ENCODE results near the gene YJEFN3. TPM values are rescaled to one million over a fixed set of nuclear protein-coding genes. Genes with fewer than 3 reads are reported as not detected.

The YJEFN3 gene
- polyA plus RNA-seq, 12 donors, result 2.9 to 14.4 (median 6.6) TPM; not detected in 1

DNA sequence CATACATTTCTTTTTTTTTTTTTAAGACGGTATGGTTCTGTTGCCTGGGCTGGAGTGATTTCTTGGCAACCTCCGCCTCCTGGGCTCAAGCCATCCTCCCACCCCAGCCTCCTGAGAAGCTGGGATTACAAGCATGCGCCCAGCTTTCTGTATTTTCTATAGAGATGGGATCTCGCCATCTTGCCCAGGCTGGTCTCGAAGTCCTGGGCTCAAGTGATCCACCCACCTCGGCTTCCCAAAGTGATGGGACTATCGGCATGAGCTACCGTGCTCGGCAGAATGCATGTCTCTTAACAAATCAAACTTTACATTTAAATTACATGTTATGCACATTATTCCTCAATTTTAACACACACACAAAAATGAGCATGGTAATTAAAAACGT, 11.5 kb upstream of the YJEFN3 start:
- no peak for DNase-seq

DNA sequence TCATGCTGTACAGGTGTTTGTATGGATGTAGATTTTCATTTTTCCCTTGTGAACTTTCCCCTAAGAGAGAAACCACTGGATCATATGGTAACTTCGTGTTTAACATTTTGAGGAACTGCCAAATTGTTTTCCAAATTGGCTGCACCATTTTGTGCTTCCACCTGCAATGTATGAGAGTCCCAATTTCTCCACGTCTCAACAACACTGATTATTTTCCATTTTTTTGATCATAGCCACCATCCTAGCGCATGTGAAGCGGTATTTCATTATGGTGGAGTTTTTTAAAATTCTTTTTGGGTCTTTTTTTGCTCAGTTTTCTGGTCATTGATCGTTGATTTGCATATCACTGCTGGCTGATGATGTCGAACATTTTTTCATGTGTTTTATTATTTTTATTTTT, 7.7 kb upstream of the YJEFN3 start:
- no peak for DNase-seq

DNA sequence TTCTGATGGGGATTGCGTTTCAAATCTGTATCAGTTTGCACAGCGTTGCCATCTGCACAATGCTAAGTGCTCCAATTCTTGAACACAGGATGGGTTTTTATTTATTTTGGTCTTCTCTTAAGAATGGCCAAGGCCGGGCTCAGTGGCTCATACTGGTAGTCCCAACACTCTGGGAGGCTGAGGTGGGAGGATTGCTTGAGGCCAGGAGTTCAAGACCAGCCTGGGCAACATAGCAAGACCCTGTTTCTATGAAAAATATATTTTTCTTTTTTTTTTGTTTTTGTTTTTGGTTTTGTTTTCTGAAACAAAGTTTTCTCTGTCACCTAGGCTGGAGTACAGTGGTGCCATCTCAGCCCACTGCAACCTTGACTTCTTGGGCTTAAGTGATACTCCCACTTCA, 5.5 kb upstream of the YJEFN3 start:
- DNase-seq, result no peak

DNA sequence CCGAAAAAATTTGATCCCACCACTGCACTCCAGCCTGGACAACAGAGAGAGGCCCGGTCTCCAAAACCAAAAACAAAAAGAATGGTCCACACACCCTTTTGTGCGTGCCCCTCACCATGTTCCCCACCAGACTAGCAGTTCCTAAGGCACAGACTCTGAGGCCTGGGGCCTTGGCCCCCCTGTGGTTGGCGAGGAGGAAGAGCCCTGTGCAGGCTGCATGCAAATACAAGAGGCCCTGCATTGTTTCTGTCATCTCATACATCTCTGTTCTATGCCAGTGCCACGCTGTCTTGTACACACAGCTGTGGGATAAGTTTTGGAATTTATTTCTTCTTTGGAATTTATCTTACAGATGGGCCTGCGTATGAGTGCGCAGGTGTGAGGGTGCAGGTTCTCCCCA, 4.7 kb upstream of the YJEFN3 start:
- no peak for DNase-seq

DNA sequence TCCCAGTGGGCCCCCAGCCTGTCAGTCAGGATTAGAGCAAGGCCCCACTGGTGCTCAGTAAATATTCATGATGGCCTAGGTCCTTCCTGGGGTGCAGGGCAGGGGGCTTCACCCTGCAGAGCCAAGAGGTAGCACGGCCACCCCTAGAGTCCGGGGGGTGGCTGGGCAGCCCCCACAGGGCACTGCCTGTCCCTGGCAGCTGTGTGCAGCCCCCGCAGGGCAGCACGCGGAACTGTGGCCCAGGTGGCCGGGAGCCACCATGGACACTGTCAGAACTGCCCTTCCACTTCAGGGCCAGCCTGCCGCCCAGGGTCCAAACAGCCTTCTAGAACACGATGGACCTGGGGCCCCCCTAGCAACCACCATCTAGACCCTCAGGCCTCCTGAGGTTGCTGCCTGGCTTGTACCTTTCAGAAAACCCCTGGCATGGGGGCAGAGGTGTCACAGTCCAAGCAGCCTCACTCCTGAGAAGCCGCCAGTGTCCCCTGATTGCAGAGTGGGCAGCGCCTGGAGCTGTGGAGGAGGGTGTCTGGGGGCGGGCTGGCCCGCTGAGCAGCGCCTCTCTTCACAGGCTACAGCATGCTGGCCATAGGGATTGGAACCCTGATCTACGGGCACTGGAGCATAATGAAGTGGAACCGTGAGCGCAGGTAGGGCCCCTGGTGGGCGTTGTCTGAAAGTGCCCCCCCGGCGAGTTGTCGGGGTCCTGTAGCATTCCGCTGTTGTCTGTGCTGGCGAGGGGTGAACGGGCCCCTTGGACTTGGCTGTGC, 2.9 kb upstream of the YJEFN3 start:
- no peak for DNase-seq

DNA sequence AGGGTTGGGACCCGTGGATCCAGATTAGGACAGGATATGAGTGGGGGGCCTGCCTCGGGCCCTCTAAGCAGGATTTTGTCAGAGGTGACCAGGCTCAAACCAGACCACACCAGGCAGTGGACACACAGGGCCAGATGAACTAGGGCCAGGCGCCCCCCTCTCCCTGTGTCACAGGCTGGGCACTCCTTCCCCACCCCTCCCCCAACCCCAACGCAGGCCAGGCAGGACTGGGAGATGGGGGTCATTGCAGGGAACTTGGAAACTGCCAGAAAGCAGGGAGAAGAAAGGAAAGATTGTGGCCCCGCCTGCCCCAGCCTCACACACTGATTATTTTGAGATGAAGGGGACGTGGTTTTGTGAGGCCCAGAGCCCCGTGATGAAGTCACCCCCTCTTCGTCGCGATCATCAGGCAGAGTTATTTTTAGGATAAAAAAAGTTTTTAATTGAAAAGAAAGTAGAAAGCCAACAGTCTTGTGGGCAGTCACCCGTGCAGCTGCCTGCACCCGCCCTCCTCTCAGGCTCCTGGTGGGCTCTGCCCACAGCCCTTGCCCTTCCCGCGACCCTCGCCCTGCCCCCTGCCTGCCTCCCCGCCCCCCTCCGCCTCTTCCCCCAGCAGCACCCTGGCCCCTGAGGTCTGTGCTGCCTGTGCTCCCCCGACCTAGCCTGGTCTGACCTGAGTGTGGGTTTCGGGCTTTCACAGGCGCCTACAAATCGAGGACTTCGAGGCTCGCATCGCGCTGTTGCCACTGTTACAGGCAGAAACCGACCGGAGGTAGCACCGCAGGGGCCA, 1.9 kb upstream of the YJEFN3 start:
- DNase-seq, result no peak

DNA sequence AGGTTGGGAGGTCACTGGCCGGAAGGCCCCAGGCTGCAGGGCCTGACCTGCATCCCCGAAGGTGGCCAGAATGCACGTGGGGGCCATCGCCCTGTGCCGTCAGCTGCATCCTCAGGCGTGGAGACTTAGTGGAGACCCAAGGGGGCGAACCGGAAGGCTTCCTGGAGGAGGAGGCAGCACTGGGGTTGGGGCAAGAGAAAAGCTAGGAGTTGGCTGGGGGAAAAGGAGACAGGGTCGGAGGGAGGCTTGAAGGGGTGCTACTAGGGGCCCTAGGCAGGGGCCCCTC, 1.4 kb upstream of the YJEFN3 start:
- no peak for DNase-seq

DNA sequence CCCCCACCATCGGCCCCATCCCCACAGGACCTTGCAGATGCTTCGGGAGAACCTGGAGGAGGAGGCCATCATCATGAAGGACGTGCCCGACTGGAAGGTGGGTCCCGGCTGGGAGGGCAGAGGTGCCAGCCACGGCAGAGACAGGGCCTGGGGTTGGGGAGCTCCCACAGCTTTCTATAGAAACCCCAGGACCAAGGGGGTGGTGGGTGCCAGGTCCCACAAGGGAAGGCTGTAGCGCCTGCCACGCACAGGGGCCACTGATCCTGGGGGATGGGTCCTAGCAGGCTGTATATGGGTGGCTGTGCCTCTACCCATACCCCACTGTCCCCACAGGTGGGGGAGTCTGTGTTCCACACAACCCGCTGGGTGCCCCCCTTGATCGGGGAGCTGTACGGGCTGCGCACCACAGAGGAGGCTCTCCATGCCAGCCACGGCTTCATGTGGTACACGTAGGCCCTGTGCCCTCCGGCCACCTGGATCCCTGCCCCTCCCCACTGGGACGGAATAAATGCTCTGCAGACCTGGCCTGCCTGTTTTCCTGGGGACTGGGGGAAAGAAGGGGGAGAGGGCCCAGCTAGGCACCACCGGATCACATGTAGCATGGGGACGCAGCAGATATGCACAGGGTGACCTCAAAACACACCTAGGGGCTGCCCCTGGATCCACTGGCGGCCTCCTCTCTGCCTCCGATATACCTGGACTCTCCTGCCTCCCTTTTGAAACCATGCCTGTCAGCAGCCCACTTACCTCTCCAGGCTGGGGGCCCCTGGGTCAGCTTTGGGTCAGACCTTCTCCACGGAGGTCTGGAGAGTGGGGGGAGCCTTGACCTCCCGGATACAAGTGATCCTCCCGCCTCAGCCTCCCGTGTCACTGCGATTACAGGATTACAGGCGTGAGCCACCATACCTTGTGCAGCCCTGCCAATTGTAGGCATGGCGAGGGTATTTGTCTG, 761 bp upstream of the YJEFN3 start:
- DNase-seq, result no peak

DNA sequence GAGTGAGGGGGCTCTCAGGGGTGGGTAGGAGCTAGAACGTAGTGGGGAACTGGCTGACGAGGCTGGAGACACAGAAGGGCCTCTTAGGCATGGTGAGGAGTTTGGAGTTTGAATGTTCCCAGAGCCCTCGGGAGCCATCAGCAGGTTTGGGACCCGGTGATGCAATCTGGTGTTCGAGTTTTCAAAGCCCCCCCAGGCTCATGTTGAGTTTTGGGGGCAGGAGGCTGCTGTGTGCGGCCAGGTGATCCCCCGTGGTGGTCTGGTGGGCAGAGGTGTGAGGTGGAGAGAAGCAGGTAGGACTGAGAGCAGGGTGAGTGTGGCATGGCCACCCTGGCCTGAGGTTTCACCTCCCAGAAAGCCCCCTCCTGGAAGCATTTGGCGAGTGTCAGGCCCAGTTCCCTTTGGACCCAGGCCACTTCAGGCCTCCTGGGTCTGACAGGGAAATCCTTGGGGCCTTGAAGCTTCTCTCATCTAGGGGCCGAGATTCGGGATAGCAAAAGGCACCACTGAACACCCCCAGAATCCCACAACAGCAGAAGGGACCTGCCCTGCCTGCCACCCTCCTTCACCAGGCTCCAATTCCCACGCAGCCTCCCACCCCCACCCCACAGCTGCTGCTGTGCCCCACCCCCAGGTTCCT, 1.2 kb downstream of the YJEFN3 start:
- no peak for DNase-seq

DNA sequence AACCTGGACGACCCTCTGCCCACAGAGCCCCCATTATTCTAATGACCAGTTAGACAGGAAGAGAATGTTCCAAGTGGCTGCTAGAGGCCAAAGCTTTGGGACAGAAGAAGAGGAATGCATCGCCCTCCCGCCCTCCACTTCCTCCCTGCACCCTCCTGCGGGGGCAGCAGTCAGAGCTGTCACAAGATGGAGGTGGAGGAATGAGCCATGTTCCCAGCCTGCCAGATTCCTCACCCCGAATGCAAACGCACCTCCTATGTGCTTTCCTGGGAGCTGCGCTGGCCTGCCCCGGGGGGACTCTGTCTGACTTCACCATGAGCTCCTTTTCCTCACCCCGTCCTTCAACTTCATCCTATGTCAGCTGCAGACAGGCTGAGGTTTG, 1.7 kb downstream of the YJEFN3 start:
- DNase-seq, result no peak

DNA sequence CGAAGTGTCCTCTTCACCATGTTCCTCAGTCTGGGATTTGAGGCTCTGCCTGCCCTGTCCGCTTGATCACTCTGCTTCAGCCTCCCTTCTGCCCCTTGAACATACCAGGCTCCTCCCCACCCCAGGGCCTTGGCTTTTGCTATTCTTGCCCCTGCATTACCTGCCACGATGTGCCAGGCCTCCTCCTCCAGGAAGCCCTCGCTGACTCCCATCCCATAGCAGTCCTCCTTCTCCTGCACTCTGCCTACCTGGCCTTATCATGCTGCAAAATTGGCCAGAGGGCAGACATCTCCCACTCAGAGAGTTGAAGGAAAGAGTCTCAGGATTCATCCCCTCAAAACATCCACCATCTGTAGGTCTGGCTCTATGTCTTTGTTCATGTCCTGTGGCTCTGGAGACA, 2.2 kb downstream of the YJEFN3 start:
- no peak for DNase-seq

DNA sequence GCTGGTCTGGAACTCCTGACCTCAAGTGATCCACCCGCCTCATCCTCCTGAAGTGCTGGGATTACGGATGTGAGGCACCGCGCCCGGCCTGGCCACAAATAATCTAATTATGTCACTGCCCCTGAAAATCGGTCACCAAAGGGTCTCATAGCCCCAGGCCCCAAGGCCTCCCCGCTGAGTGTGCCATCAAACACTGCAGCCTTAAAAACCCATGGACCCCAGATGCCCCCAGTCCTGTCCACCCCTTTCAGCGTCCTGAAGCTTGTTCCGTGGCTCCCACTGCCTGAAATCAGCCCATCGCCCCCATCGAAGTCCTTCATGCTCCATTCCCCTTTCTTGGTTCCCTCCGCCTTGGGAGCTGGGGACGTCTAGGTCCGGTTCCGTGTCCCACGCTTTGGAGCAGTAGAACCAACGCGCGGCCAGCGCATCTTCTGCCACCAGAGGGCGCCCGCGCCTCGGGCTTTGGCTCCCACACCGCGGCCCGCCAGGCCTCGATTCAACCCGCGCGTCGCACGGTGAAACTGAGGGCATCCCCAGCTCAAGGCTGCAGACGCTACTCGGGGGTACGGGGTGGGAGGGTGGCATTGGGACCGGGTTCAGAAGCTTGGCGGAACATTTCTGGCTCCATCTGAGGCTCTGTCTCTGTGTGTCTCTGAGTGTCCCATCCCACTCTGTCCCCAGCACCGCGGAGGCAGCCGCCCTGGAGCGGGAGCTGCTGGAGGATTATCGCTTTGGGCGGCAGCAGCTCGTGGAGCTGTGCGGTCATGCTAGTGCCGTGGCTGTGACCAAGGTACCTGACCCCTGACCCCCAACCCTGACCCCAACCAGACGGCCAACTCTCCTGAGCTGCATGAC, 3.5 kb downstream of the YJEFN3 start:
- DNase-seq, result peak; percentile 82

DNA sequence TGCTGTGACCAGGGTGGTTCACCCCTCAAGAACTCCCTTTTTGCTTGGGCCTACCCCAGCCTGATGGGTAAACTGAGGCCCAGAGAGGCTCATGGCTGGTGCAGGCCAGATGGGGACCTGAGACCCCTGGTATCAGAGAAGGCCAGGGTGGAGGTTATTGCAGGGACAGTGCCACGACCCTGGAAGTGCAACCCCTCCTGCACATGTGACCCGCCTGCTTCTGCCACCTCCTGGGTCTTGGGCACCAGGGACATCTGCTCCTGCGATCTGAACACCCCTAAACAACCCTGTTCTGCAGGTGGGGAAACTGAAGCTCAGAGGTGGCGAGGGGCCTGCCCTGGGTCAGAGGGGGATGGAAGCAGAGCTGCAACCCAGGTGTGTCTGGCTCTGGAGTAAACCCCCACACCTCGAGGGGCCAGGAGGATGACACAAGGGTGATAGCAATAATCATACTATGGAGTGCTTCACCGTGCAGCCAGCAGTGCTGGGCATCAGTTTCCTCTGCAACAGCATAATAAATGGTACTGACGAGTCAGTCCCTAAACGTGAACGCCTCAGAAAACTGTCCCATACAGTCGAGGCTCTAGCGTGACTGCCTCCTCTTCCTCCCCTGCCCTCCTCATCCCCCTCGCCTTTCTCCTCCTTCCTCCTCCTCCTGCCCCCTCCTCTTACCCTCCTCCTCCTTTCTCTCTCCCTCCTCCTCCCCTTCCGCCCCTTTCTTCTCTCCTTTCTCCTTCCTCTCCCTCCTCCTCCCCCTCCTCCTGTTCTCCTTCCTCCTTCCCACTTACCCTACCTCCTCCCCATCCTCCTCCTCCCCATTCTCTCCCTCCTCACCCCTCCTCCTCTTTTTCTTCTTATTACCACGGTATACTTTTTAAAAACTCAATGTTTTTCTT, 4.3 kb downstream of the YJEFN3 start:
- no peak for DNase-seq

DNA sequence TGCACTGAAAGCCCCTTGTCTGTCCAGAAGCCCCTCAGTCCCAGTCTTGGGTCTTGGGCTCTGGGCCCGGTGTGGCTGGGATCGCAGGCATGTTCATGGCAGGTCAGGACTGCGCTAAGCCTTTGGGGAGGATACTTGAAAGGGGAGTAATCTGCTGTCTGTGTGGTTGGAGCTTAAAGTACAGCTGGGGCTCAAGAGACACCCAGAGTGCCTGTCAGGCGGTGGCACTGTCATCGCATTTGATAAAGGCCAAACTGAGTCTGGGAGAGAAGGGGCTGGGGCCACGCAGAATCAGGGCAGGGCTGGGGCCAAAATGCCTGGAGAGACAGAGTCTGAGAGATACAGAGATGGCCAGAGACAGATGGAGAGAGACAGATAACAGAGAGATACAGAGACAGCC, 5.1 kb downstream of the YJEFN3 start:
- DNase-seq, result no peak

DNA sequence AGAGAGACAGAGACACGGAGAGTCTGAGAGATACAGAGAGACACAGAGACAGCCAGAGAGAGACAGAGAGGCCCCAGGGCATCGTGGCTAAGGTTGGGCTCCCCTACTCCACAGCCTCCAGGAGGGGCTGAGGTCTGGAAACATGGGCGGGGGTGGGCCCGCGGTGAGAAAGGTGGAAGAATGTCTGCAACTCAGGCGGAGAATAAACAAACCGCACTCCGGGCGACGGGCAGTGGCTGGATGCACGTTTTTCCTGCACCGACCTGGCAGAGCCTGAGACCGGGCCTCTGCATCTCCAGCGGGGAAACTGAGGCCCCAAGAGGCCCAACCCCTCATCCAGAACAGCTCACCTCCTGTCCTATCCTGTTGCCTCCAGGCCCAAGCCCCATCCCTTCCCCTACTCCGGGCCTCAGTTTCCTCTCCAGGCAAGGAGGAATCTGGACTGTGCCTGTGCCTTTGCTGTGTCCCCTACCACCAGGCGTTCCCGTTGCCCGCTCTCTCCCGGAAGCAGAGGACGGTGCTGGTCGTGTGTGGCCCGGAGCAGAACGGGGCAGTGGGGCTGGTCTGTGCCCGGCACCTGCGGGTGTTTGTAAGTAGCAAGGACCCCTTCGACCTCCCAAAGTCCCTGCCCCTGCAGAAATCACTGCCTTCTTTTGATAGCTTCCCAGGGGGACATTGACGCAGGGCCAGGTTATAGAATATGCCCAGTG, 6.0 kb downstream of the YJEFN3 start:
- no peak for DNase-seq

DNA sequence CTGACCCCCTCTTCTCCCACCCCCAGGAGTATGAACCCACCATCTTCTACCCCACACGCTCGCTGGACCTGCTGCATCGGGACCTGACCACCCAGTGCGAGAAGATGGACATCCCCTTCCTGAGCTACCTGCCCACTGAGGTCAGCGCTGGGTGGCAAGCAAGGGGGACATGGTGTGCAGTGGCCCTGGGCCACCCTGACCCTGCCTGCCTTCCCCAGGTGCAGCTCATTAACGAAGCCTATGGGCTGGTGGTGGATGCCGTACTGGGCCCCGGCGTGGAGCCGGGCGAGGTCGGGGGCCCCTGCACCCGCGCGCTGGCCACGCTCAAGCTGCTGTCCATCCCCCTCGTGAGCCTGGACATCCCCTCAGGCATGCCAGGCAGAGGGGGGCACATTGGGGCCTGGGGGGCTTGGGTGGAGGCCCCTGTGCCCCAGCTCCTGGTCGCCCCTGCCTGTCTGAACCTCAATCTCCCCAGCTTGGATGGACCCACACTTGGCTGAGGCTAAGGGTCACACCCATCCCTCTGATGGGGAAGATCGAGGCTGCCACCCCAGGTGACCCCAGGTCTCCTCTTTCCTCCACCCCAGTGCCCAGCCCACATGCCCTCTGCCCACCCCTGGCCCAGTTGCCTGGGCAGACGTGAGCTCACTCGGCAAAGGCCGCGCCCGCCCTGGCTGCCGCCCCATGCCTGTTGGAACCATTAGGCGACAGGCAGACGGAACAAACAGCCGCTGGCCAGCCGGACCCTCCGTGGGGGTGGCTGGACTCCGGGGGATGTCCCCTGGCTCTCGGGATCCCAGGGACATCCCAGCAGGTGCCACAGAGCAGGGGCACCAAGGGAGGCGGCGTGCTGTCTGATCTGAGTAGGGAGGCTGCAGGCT, 6.8 kb downstream of the YJEFN3 start:
- no peak for DNase-seq

DNA sequence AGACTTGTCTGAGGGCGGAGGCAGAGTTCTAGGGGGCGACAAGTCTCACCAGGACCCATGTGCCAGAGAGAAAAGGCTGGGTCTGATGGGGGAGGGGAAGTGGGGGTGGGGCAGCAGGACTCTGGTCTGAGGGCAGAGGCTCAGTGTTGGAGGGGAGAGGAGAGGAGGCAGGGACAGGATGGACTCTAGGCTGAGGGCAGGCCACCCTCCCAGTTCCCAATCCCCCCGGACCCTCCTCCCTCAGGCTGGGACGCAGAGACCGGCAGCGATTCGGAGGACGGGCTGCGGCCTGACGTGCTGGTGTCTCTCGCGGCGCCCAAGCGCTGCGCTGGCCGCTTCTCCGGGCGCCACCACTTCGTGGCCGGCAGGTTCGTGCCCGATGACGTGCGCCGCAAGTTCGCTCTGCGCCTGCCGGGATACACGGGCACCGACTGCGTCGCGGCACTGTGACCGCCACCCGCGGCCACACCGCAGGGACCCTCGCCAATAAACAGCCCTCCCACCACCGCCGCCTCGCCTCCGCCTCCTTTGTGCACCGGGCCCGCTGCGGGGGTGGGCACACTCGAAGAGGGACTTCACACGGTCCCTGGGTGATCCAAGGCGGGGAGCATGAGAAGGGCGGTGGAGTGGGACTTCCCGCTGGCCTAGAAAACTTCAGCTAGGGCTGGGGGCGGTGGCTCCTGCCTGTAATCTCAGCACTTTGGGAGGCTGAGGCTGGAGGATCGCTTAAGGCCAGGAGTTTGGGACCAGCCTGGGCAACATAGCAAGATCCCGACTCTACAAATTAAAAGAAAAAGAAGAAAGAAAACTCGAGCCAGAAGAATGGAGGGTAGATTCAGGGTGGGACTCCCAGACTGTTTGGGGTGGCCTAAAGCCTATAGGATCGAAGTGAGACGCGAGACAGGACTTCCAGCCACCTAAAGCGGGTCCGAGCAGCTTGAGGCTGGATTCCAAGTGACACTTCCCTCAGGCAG, 8.7 kb downstream of the YJEFN3 start:
- no peak for DNase-seq

All from muscle of arm (tissue), 12 donors.